ENCODE results near the gene PADI6. TPM values are rescaled to one million over a fixed set of nuclear protein-coding genes. Genes with fewer than 3 reads are reported as not detected.

The PADI6 gene
- total and polyA plus RNA-seq, 9 of the 15 experiments (the other 6 are each of a cell fraction or from before 2014, with no cell fraction given): not detected

DNA sequence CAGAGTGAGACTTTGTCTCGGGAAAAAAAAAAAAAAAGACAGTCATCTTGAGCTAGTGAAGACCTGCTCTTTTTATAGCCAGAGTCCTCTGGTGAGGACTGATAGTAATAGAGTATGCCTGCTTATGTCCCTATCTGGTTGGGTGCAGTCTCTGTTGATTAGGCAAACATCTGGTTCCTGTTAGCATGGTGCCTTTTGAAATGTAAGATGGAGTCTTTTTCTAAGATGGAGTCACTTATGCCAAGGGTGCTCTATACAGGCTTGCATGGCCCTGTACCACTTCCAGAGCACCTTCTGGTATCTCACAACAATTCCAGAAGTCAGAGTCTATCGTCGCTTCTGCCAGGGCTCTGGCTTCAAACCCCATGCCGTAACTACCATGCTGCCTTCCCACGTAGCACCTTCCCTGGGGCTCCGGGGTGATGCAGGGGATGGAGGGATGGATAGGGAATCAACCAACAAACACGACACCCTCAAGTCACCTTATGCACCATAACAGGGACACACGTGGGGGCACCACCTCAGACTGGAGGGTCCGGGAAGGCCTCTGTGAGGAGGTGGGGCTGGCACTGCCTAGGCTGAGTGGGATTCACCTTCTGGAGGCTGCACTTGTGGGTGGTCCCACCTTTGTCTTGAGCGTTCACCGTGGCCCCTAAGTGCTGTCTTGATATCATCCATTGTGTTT lies 11.6 kb upstream of the PADI6 start (continued):
- TF ChIP-seq, protein P1, sequence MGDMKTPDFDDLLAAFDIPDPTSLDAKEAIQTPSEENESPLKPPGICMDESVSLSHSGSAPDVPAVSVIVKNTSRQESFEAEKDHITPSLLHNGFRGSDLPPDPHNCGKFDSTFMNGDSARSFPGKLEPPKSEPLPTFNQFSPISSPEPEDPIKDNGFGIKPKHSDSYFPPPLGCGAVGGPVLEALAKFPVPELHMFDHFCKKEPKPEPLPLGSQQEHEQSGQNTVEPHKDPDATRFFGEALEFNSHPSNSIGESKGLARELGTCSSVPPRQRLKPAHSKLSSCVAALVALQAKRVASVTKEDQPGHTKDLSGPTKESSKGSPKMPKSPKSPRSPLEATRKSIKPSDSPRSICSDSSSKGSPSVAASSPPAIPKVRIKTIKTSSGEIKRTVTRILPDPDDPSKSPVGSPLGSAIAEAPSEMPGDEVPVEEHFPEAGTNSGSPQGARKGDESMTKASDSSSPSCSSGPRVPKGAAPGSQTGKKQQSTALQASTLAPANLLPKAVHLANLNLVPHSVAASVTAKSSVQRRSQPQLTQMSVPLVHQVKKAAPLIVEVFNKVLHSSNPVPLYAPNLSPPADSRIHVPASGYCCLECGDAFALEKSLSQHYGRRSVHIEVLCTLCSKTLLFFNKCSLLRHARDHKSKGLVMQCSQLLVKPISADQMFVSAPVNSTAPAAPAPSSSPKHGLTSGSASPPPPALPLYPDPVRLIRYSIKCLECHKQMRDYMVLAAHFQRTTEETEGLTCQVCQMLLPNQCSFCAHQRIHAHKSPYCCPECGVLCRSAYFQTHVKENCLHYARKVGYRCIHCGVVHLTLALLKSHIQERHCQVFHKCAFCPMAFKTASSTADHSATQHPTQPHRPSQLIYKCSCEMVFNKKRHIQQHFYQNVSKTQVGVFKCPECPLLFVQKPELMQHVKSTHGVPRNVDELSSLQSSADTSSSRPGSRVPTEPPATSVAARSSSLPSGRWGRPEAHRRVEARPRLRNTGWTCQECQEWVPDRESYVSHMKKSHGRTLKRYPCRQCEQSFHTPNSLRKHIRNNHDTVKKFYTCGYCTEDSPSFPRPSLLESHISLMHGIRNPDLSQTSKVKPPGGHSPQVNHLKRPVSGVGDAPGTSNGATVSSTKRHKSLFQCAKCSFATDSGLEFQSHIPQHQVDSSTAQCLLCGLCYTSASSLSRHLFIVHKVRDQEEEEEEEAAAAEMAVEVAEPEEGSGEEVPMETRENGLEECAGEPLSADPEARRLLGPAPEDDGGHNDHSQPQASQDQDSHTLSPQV (IDR thresholded peaks at IDR 0.05): peak; percentile 100
- TF ChIP-seq, protein P2, sequence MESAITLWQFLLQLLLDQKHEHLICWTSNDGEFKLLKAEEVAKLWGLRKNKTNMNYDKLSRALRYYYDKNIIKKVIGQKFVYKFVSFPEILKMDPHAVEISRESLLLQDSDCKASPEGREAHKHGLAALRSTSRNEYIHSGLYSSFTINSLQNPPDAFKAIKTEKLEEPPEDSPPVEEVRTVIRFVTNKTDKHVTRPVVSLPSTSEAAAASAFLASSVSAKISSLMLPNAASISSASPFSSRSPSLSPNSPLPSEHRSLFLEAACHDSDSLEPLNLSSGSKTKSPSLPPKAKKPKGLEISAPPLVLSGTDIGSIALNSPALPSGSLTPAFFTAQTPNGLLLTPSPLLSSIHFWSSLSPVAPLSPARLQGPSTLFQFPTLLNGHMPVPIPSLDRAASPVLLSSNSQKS (CRISPR knock-in tag; IDR thresholded peaks at IDR 0.05): peak; percentile 97
- TF ChIP-seq ZNF347 (CRISPR knock-in tag; IDR thresholded peaks at IDR 0.05; ENCODE audit: low read depth) (peak; percentile 93), NFIX (CRISPR knock-in tag; IDR thresholded peaks at IDR 0.05; ENCODE audit: low read depth) (no peak), HNRNPLL (IDR thresholded peaks at IDR 0.05; ENCODE audit: low read depth, low read length, poor library complexity, severe bottlenecking) (no peak), CXXC5 (CRISPR knock-in tag; IDR thresholded peaks at IDR 0.05) (peak; percentile 98), C11orf30 (IDR thresholded peaks at IDR 0.05; ENCODE audit: low read depth) (no peak), MCM5 (IDR thresholded peaks at IDR 0.05; ENCODE audit: low read depth) (no peak), CBX3 (IDR thresholded peaks at IDR 0.05; ENCODE audit: borderline replicate concordance in 1 of 2, low read length in 2 of 2) (no peak), SIN3A (IDR thresholded peaks at IDR 0.05; ENCODE audit: borderline replicate concordance in 2 of 2, control insufficient read depth in 1 of 2, low read depth in 2 of 2, low read length in 2 of 2) (no peak), ZNF766 (CRISPR knock-in tag; conservative IDR thresholded peaks at IDR 0.05) (peak; percentile 99), TRIM24 (IDR thresholded peaks at IDR 0.05) (peak; percentile 94 to 95), HCFC1 (IDR thresholded peaks at IDR 0.05; ENCODE audit: low read depth, low read length) (no peak), NCOA1 (IDR thresholded peaks at IDR 0.05; ENCODE audit: low read depth) (peak; percentile 25; the same call in 1 of the 2 replicates), MCM2 (IDR thresholded peaks at IDR 0.05; ENCODE audit: low read depth) (no peak), RBM15 (IDR thresholded peaks at IDR 0.05; ENCODE audit: insufficient read depth, low read length) (no peak), ZBTB8A (IDR thresholded peaks at IDR 0.05; ENCODE audit: partially characterized antibody) (no peak), ZKSCAN1 (IDR thresholded peaks at IDR 0.05; ENCODE audit: low read depth, low read length) (no peak), ZNF282 (CRISPR knock-in tag; IDR thresholded peaks at IDR 0.05) (no peak)
- TF ChIP-seq, protein P3, sequence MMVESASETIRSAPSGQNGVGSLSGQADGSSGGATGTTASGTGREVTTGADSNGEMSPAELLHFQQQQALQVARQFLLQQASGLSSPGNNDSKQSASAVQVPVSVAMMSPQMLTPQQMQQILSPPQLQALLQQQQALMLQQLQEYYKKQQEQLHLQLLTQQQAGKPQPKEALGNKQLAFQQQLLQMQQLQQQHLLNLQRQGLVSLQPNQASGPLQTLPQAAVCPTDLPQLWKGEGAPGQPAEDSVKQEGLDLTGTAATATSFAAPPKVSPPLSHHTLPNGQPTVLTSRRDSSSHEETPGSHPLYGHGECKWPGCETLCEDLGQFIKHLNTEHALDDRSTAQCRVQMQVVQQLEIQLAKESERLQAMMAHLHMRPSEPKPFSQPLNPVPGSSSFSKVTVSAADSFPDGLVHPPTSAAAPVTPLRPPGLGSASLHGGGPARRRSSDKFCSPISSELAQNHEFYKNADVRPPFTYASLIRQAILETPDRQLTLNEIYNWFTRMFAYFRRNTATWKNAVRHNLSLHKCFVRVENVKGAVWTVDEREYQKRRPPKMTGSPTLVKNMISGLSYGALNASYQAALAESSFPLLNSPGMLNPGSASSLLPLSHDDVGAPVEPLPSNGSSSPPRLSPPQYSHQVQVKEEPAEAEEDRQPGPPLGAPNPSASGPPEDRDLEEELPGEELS (CRISPR knock-in tag; IDR thresholded peaks at IDR 0.05; ENCODE audit: borderline replicate concordance): no peak
- TF ChIP-seq, protein P4, sequence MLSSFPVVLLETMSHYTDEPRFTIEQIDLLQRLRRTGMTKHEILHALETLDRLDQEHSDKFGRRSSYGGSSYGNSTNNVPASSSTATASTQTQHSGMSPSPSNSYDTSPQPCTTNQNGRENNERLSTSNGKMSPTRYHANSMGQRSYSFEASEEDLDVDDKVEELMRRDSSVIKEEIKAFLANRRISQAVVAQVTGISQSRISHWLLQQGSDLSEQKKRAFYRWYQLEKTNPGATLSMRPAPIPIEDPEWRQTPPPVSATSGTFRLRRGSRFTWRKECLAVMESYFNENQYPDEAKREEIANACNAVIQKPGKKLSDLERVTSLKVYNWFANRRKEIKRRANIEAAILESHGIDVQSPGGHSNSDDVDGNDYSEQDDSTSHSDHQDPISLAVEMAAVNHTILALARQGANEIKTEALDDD (IDR thresholded peaks at IDR 0.05): no peak
